Body of pancreas (tissue), 4 donors: Measurements from ENCODE around the gene FNIP1. TPM values are rescaled to one million over a fixed set of nuclear protein-coding genes. Genes with fewer than 3 reads are reported as not detected.

Source experiments
- ATAC-seq: fragments of 150-250 bp; one replicate; pipeline ENCODE4 v1.9.1; 2016
- DNase-seq, 4 donors: peaks; one replicate each; pipeline ENCODE4 v3.0.0-alpha.2; 2019
- H3K27ac ChIP-seq, 4 donors: fragments of 200-600 bp; sonication (generic); 1 replicate in 3 of 4; 2 replicates in 1 of 4; pipeline versions ENCODE4 v1.5.1 to v1.6.1; 2016 to 2019; ENCODE audit warnings: mild to moderate bottlenecking in 1 of 4, mixed read lengths in 1 of 4, moderate library complexity in 1 of 4
- H3K27me3 ChIP-seq, 2 donors: fragments of 200-600 bp; sonication (generic); one replicate each; pipeline ENCODE4 v1.6.0; 2016; ENCODE audit warnings: mild to moderate bottlenecking in 1 of 2
- H3K36me3 ChIP-seq, 2 donors: fragments of 200-600 bp; sonication (generic); replicated peaks in 1 of 2; 2 replicates each; pipeline ENCODE4 v1.5.1; 2016; ENCODE audit warnings: low read depth in 2 of 2; ENCODE audit not compliant: insufficient read depth in 1 of 2
- H3K4me1 ChIP-seq: fragments of 200-600 bp; sonication (generic); one replicate; pipeline ENCODE4 v1.6.0; 2016
- H3K4me3 ChIP-seq, 2 donors: fragments of 200-600 bp; sonication (generic); 1 replicate in 1 of 2; 2 replicates in 1 of 2; pipeline ENCODE4 v1.5.1; 2016 to 2019
- H3K9me3 ChIP-seq, 3 donors: fragments of 200-600 bp; sonication (generic); 1 replicate in 2 of 3; 2 replicates in 1 of 3; pipeline ENCODE4 v1.5.1; 2016
- CTCF ChIP-seq, 7 experiments: fragments of 450-650 bp in 4 of 7; fragments of 200-600 bp in 3 of 7; sonication (generic) in 3 of 7; IDR thresholded peaks; one replicate each; pipeline ENCODE4 v1.5.1; 2016 to 2019; ENCODE audit warnings: antibody characterized with exemption in 7 of 7
- POLR2A ChIP-seq, 3 donors: fragments of 450-650 bp; IDR thresholded peaks; one replicate each; pipeline ENCODE4 v1.6.1; 2016; ENCODE audit warnings: antibody characterized with exemption in 3 of 3, mild to moderate bottlenecking in 2 of 3
- WGBS, 2 donors: methylation state at CpG; one replicate each; pipeline ENCODE4 v1.1.5; 2017; 5-methylcytosine and 5-hydroxymethylcytosine counted together
- intact Hi-C: fragments of 100-400 bp; cut with DNase I; formaldehyde crosslinking; loops from one replicate; pipeline ENCODE4 v1.15.1; 2023
- total RNA-seq, 2 donors: library from RNA; depleted of rRNA; stranded (reverse); fragments of >200 nt; gene quantifications; one replicate each; pipeline ENCODE4 v1.1.0, GENCODE V29; 2016

FNIP1 gene
- total RNA-seq, 2 donors from 2014 or later: 20.5 to 35.9 TPM

GRCh38 chr5:131685516-131686171 is 111.2 kb downstream of the FNIP1 start:
- ATAC-seq: no peak
- Histone ChIP-seq H3K4me3 (no peak overlapping the region), H3K4me1 (peaks cover 6% of the 10 kb centered on the region), H3K27me3 (no peaks in the 10 kb centered on the region), H3K36me3 (peaks cover 0 to 5% of the 10 kb centered on the region in 2 donors), H3K9me3 (no peaks in the 10 kb centered on the region), H3K27ac (no peak overlapping the region)
- TF ChIP-seq CTCF (IDR thresholded peaks at IDR 0.05): no peak
- intact Hi-C loops: no loop called here
- WGBS, 2 donors: 93 to 96% methylated on average over 7 of the region's 7 CpGs
- no peak for DNase-seq

- Histone ChIP-seq H3K36me3 (no peaks in the 10 kb centered on the region), H3K27me3 (no peaks in the 10 kb centered on the region), H3K9me3 (no peaks in the 10 kb centered on the region), H3K4me1 (peaks cover 6% of the 10 kb centered on the region), H3K4me3 (no peak overlapping the region), H3K27ac (no peak overlapping the region)
- intact Hi-C loops: no loop called here
- DNase-seq (no peak), ATAC-seq (no peak)
- TF ChIP-seq POLR2A (IDR thresholded peaks at IDR 0.05) (no peak), CTCF (IDR thresholded peaks at IDR 0.05) (no peak)
These were observed 112.2 kb downstream of the FNIP1 start for GRCh38 chr5:131684595-131684994.

- H3K4me1 ChIP-seq: peaks cover 6% of the 10 kb centered on the region
- intact Hi-C loops: no loop called here
- TF ChIP-seq POLR2A (IDR thresholded peaks at IDR 0.05): no peak
- no peak for TF ChIP-seq CTCF (IDR thresholded peaks at IDR 0.05)
- no peak overlapping the region for H3K27ac ChIP-seq
- DNase-seq (no peak), ATAC-seq (no peak)
- H3K36me3 ChIP-seq: peaks cover 0 to 2% of the 10 kb centered on the region in 2 donors
- WGBS, 2 donors: 95 to 97% methylated on average over 1 of the region's 1 CpG
- H3K4me3 ChIP-seq: no peak overlapping the region
- no peaks in the 10 kb centered on the region for H3K27me3 ChIP-seq
- H3K9me3 ChIP-seq: no peaks in the 10 kb centered on the region
These were observed 112.8 kb downstream of the FNIP1 start for GRCh38 chr5:131684051-131684450.

GRCh38 chr5:131682826-131683225 is 114.0 kb downstream of the FNIP1 start:
- no peak for DNase-seq
- WGBS, 2 donors: 70 to 87% methylated on average over 2 of the region's 2 CpGs
- Histone ChIP-seq H3K27ac (no peak overlapping the region), H3K9me3 (no peaks in the 10 kb centered on the region), H3K4me1 (peaks cover 6% of the 10 kb centered on the region), H3K4me3 (no peak overlapping the region), H3K36me3 (peaks cover 0 to 4% of the 10 kb centered on the region in 2 donors), H3K27me3 (no peaks in the 10 kb centered on the region)
- intact Hi-C loops: no loop called here
- no peak for ATAC-seq
- TF ChIP-seq POLR2A (IDR thresholded peaks at IDR 0.05) (no peak), CTCF (IDR thresholded peaks at IDR 0.05) (no peak)

- ATAC-seq: no peak
- DNase-seq: no peak
- 97 to 98% methylated on average over 5 of the region's 5 CpGs for WGBS, 2 donors
- Histone ChIP-seq H3K27me3 (no peaks in the 10 kb centered on the region), H3K27ac (no peak overlapping the region), H3K36me3 (peaks cover 0 to 7% of the 10 kb centered on the region in 2 donors), H3K4me3 (no peak overlapping the region), H3K4me1 (peaks cover 6% of the 10 kb centered on the region), H3K9me3 (no peaks in the 10 kb centered on the region)
- TF ChIP-seq CTCF (IDR thresholded peaks at IDR 0.05) (no peak), POLR2A (IDR thresholded peaks at IDR 0.05) (no peak)
- intact Hi-C loops: no loop called here
These were observed 114.6 kb downstream of the FNIP1 start for GRCh38 chr5:131682175-131682574.
